ENCODE measurements around the gene TRIO.

TRIO gene

DNA sequence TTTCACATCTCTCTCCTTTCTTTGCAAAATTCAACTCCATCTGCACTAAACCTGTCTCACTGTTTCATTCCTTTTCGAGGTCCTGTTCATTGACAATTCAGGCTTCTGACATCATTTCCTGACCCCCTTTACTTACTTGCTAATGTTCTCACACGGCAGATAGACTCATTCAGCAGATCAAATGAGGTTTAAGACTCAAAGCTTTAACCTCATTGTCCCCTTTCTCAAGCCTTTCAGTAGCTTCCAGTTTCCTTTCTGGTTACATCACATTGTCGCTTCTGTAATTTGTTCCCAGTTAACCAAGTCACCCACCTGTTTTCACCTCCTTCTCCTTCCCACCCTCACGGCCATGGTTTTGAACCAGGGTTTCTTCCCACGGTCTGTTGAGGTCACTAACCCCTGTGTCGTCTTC, 295.1 kb downstream of the TRIO start:
- no peak for DNase-seq (ENCODE audit: low read depth)

- DNase-seq (ENCODE audit: low read depth): no peak
Measured at GRCh38 chr5:14439087-14439871, 296.1 kb downstream of the TRIO start.

GRCh38 chr5:14440223-14440581, 297.1 kb downstream of the TRIO start:
- DNase-seq (ENCODE audit: low read depth): no peak

DNA sequence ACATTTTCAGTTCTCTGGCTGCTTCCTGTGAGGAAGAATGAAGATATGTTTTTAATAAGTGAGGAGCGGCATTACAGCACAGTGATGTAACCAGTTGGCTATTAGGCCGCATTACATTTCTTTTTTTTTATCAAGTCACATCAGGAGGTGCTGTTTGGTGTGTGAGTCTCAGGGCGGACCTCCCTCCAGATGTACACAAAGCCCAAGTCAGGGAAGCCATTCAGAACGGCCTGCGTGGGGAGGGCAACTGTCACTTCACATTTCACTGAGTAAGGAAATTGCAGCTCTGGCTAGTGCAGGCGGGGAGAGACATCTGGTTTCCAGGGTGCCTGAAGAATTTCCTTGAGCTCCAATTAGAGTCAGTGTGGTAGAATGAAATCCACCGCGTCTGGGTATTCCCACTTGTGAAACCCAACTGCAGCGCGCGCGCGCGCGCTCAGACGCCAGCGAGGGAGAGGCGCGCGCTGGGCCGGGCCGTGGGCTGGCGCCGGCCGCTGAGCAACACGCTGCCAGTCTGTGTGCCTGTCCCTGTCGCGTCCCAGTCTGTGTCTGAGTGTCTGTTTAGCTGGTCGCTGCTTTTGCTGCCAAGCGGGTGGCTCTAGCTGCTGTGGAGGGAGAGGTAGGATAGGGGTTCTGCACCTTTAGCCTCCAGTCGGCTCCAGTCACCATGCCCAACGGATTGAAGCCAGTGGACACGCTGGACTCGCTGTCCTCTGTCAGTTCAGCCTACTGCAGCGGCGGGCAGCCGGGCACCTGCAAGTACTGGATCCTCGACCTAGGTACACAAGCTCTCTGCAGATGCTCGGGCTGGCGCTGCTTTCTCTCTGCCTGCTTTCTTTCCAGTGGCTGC, 297.7 kb downstream of the TRIO start:
- no peak for DNase-seq (ENCODE audit: low read depth)

DNA sequence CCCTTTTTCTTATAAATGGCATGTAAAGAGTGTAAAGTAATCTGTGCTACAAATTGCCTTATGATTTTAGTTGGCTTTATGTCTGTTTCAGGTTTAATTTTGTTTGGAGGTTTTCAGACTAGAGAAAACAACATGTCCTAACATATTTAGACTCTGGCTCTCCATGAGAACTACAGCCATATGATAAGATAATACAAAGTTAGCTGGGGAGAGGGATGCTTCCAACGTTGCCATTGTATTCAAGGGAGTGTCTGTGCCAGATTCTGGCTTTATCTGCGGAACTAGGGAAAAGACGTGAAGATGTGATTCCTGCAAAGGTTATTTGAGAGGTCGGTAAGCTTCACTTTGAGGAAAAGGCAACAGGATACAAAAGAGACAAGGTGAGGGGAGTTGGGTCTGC, 298.5 kb downstream of the TRIO start:
- no peak for DNase-seq (ENCODE audit: low read depth)

- no peak for DNase-seq (ENCODE audit: low read depth)
Measured at GRCh38 chr5:14442536-14442935, 299.4 kb downstream of the TRIO start.

- DNase-seq (ENCODE audit: low read depth): no peak
Measured at GRCh38 chr5:14443671-14444093, 300.5 kb downstream of the TRIO start.

DNA sequence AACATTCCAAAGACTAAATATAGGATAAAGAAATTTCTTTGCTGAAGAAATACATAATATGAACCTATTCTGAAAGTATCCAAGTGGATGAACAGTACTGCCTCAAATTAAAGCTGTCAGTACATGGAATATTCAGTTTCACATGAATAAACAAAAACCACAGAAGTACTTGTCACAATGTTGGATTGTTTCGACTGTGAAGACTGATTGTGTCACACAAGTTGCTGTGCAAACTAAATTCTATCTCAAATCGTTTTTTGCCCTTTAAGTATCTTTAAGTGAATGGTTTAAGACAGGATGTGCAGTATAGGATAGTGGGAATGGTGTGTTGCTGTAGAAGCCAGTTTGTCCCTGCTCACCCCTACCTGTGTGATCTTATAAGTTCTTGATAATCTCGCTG, 301.0 kb downstream of the TRIO start:
- no peak for DNase-seq (ENCODE audit: low read depth)

DNA sequence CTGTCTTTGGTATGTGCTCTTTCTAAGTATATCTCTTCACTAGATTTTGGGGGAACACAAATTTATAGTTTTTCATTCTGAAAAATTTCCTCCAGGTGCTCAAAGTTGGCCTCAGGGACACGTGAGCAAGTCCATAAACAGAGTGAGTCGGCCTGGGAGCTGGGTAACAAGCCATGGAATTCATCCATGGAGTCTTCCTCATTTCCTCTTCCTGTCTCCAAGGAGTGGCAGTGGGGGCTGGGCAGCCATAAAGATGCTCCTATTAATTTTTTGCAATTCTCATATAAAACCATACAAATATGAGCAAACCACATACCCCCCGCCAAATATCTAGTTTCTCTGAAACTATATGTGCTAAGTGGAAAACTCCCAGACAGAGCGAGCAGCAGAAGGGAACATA, 301.9 kb downstream of the TRIO start:
- DNase-seq (ENCODE audit: low read depth): no peak

DNA sequence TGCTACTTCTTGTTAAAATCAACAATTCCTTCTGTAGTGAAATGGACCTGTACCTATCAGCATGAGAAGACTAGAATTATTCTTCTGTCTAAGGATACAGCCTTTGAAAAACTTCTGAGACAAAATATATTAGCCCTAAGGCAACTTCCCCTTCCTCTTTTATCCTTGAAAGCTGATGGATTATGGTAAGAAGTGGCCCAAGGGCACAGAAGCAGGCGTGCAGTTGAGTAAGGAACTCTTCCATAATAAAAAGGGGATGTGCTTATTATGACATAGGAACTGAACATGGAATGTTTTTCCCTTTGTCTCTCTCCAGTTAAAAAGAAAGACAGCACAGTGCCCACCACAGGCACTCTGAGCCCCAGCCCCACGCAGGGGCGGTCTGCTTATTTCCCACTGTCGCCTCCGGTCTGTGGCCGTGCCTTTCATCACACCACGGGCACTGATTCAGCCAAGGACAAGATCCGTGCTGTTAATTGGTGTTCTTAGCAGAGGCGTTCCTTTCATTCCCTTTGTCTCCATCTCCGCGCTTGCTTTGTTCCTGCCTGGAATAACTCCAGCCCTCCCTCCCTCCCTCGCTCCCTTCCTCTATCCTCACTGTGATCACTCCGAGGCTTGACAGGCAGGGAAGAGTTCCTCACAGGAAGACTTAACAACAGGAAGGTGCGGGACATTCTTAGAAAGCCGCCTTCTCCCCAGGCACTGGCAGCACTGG, 302.6 kb downstream of the TRIO start:
- DNase-seq (ENCODE audit: low read depth): no peak

- DNase-seq (ENCODE audit: low read depth): no peak
Measured at GRCh38 chr5:14447958-14448911, 305.1 kb downstream of the TRIO start.

DNA sequence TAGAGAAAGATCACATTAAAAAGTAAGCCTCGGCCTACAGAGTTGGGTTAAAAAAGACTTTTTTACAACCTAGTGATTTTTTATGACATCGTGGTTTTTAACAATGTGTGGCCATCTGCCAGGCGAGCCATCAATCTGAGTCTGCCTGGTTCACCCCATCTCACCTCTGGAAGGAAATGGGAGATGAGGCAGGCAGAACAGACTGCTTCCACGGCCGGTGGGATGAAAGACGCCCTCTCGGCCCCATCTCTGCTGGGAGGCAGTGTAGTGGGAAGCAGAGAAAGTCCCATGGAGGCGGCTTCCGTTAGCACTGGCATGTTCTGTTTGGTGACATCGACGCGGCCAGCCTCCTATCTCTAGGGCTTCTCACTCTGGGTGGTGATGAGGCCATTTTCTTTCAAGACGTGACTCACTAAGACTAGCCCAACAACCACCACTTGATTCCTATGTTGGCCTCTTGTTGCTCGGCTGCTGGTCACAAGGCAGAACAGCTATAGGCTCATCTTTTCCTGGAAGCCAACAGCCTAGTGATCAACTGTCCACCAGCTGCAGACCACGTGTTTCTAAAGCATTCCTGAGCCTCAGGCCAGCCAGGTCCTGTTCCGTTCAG, 306.0 kb downstream of the TRIO start:
- no peak for DNase-seq (ENCODE audit: low read depth)

- no peak for DNase-seq (ENCODE audit: low read depth)
Measured at GRCh38 chr5:14450018-14450524, 306.9 kb downstream of the TRIO start.

DNA sequence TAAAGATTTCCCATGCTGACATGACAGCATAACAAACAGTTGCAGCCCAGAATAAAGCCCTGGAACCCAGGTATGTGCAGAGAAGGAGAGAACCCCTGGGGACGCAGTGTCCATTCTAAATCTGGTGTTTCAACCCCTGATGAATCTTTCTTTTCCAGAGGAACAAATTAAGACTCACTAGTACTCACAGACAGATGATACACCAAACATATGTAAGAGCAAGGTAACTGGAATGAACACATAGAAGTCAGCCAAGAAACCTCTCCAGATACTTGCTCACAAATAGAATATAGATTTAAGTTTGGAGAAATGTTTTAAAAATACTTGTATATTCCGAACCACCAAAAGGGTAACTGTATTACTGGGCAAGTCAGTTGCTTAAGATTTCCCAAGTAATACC, 307.6 kb downstream of the TRIO start:
- no peak for DNase-seq (ENCODE audit: low read depth)

DNA sequence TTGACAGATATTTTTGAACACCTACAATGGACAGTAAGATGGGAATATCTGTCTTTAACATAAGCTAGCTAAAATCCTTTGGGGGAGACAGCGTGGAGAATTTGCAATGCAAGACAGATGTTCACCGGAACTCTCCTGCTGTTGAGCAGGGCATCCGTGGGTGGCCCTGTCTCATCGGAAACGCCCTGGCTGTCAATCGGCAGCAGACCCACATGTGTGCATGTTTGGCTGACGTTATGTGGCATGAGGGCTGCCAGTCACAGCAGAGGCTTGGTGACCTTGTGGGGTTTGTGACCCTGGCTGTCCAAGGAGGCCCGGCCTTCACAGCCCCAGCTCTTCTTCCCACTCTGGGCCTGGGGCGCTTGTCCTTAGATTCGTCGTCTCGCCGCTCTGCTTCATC, 308.7 kb downstream of the TRIO start:
- no peak for DNase-seq (ENCODE audit: low read depth)

DNA sequence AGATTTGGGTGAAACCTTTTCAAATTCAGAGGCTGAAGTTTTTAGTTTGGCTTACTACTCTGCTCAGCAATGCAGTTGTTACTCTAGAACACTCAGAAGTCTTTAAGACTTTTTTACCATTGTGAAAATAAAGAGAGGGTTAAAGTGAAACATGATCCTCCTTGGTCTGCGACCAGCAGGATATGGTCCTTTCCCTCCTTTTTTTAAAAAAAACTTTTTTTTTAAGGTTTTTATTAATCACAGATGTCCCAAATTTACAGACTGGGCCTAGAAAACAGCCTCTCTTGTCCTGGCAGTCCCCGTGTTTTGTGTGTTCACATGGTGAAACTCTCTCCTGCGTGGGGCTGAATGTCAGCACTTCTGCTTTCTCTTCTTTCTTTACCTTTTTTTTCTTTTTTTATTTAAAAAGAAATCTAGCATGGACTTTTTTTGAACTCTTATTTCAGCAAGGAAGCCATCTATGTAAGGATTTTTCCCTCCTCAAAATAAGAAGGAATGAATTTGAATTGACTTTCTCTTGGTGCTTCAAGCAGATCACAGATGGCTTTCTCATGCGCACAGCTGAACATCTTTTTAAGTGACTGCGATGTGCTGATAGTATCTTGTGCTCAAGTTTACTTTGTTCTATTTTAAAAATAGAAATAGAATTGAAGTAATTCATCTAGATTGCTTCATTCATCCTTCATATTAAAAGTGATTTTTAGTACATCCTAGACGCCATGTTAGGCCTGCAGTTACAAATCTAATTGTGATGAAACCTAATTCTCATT, 309.7 kb downstream of the TRIO start:
- DNase-seq (ENCODE audit: low read depth): no peak

GRCh38 chr5:14453481-14453880, 310.3 kb downstream of the TRIO start:
- no peak for DNase-seq (ENCODE audit: low read depth)

GRCh38 chr5:14455814-14456321, 312.7 kb downstream of the TRIO start:
- DNase-seq (ENCODE audit: low read depth): no peak

- no peak for DNase-seq (ENCODE audit: low read depth)
Measured at GRCh38 chr5:14457476-14457875, 314.3 kb downstream of the TRIO start.

GRCh38 chr5:14458414-14458813, 315.3 kb downstream of the TRIO start:
- DNase-seq (ENCODE audit: low read depth): no peak

Measured in stimulated activated CD8-positive, alpha-beta memory T cell treated with anti-CD3 and anti-CD28 coated beads, Interleukin-15, amount 100 ng/mL, for 1 hour (primary cell).